GM19023 (cell line): ENCODE data around the gene PKP1.

Source experiments
- ATAC-seq: cut with Tn5 transposase; IDR thresholded peaks from one replicate; pipeline ENCODE4 v1.9.1; 2021; ENCODE audit warnings: mild to moderate bottlenecking, moderate library complexity; ENCODE audit not compliant: unreplicated experiment

PKP1 gene

GRCh38 chr1:201346987-201347386, 63.7 kb downstream of the PKP1 start:
- ATAC-seq = no peak

- ATAC-seq = no peak
These were observed 64.3 kb downstream of the PKP1 start for GRCh38 chr1:201347498-201348210.

DNA sequence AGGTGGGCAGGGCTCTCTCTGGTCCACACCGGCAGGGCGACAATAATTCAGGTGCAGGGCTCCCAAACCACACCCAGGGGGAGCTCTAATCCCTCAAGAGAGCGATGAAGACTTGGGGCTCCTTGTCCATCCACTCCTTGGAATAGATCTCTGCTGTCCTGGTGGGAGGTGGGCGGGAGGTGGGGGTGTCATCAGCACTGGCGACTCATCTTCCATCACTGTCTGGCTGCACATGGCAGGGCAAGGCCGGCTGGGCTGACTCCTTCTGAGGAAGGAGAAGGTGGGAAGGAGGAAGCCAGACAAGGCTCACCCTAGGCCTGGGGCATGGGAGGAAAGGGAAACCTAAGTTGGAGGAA, 64.9 kb downstream of the PKP1 start:
- ATAC-seq = no peak

DNA sequence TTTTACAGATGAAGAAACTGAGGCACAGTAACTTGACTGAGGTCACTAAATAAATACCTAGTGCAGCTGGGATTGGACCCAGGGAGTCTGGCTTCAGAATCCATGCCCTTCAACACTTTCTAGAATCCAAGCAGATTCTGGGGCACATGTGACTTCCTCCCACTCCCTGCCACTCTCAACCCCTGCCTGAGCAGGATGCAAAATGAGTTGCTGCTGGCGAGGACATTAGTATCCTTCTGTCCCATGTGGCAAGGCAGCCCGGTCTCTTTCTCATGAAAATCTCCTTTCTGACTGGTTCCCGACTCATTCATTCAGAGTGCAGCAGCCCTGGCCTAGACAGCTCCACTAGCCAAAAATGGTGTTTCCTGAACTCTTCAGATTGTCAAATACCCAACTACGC, 65.8 kb downstream of the PKP1 start:
- no peak for ATAC-seq

- no peak for ATAC-seq
These were observed 67.0 kb downstream of the PKP1 start for GRCh38 chr1:201350361-201350725.

- no peak for ATAC-seq
These were observed 67.6 kb downstream of the PKP1 start for GRCh38 chr1:201350884-201351283.

GRCh38 chr1:201351617-201352016, 68.3 kb downstream of the PKP1 start:
- ATAC-seq = no peak

GRCh38 chr1:201353186-201353940, 70.1 kb downstream of the PKP1 start:
- no peak for ATAC-seq

- ATAC-seq = no peak
These were observed 71.0 kb downstream of the PKP1 start for GRCh38 chr1:201354151-201354900.

GRCh38 chr1:201354901-201355295, 71.6 kb downstream of the PKP1 start:
- no peak for ATAC-seq

DNA sequence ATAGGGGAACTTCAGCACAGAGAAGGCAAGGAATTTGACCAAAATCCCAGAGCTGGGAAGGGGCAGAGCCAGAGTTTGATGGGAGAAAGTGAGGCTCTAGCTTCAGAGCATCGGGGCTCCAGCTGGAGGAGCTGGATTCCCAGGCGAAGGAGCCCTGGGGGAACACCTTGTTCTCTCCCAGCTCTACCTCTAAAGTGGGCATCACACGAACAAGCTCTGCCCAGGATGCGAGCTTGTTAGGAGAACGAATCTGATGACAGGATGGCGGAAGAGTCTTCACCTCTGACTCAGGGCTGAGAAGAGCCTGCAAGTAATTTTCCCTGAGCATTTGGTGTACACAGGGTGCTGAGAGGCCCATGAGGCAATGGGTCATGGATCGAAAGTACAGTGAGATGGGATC, 72.2 kb downstream of the PKP1 start:
- ATAC-seq = no peak

- ATAC-seq = no peak
These were observed 72.9 kb downstream of the PKP1 start for GRCh38 chr1:201356236-201356635.

DNA sequence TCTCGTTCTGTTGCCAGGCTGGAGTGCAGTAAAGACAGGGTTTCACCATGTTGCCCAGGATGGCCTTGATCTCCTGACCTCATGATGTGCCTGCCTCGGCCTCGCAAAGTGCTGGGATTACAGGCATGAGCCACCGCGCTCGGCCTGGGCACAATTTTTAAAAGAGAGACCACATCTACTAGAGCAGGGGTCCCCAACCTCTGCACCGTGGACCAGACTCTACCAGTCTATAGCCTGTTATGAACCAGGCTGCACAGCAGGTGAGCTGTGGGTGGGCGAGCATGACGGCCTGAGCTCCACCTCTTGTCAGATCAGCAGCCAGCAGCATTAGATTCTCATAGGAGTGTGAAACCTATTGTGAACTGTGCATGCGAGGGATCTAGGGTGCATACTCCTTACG, 73.4 kb downstream of the PKP1 start:
- ATAC-seq = no peak

GRCh38 chr1:201357211-201357610, 73.9 kb downstream of the PKP1 start:
- ATAC-seq = no peak

DNA sequence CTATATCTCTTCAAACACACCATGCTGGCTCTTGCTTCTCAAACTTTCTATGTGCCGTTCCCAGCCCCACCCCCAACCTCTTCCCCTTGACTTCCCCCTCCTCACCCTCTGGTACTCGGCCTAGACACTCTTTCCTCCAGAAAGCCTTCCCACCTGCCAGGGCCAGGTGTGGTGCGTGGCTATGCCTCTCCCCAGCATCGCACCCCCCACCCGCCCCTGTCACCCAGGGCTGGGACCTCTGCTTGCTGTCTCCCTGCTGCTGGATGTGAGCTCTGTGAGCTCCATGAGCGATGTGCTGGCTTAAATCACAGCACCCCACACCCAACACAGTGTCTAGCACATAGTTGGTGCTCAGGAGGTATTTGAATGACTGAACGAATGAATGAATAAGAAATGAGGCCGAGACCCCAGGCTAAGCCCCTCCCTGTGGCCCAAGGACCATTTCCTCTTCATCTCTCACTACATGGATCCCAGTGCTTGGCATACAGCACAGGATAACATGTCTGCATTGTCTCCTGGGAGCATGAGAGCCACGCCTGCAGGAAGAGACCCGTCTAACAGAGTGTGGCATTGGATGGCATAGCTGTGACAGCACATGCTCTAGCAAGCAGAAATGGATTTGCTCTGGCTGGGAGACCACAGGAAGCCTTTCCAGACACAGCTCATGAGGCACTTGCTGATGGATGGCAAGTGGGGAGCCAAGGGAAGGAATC, 74.5 kb downstream of the PKP1 start:
- ATAC-seq = no peak

- no peak for ATAC-seq
These were observed 75.3 kb downstream of the PKP1 start for GRCh38 chr1:201358596-201358995.

- ATAC-seq = no peak
These were observed 75.9 kb downstream of the PKP1 start for GRCh38 chr1:201359031-201359872.

DNA sequence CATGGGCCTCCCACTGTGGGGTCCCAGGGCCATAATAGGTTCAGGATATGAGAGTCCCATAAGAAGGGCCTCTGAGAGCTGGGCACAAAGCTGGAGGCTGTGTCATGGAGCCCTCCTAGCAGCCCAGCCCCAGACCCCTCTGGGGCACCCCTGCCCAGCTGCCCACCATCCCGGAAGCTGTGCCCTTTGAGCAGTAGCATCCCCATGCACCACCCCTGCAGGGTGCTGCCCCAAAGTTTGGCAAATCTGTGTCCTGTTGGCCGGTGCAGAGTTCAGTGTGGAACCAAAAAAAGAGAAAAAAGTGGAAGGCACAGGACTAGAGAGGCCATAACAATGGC, 76.5 kb downstream of the PKP1 start:
- ATAC-seq = no peak

DNA sequence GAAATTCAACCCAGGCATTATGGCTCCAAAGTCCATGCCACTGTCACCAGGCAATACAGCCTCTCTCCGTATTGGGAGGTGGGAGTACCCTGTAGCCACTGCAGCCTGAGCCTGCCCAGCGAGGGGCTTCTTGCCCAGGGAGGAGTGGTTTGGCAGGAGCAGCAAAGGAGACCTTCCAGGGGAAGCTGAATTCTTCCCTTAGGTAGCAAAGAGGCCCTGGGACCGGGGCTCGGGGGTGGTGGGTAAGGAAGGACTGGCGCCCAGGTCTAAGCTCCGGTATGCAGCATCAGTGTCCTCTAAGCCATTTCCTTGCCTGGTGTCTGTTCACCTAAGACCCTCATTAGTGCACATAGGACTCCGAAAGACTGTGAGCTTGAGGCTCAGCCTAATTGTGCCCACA, 77.2 kb downstream of the PKP1 start:
- no peak for ATAC-seq

DNA sequence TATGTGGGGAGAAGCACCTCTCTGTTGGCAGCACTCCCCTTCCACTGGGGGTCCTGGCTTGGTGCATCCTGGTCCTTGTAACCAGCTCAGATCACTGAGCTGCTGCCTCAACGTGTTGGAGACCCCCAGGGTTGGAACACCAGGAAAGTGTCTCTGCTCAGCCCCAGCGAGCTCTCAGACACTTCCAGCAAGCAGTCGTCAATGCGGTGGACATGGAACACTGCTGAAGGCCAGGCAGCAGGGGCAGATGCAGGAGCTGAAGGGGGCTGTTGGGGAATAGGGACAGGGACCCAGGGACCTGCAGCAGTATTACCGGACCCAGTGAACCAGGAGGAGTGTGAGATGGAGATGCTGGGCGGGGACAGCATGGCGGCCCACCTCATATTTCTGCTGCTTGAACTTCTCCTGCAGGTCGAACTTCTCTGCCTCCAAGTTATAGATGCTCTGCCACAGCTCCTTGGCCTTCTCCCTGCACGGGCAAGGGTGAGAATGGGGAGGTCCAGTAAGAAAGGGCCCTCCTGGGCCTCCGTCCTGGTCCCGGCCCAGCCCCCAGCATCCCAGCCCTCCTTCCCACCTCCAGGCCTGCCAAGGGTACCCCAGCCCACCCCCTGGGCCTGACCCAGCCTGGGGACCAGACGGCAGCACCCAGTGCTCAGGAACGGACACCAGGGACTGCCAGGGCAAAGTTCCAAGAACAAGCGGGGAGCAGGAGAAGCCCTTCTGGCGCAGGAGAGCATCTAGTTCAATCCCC, 77.8 kb downstream of the PKP1 start:
- no peak for ATAC-seq
